ENCODE measurements around the gene KCNH8.

- TF ChIP-seq CTCF (IDR thresholded peaks at IDR 0.05), result no peak
- no peak for TF ChIP-seq EZH2 (IDR thresholded peaks at IDR 0.05)
Observed at GRCh38 chr3:19110335-19110895, 37.9 kb upstream of the KCNH8 start.
